HG02642 (cell line): ENCODE results near the gene TET3.

Experiments used
- ATAC-seq: cut with Tn5 transposase; IDR thresholded peaks from one replicate; pipeline ENCODE4 v1.9.1; 2021; ENCODE audit warnings: mild to moderate bottlenecking; ENCODE audit not compliant: unreplicated experiment, poor library complexity

Gene TET3

DNA sequence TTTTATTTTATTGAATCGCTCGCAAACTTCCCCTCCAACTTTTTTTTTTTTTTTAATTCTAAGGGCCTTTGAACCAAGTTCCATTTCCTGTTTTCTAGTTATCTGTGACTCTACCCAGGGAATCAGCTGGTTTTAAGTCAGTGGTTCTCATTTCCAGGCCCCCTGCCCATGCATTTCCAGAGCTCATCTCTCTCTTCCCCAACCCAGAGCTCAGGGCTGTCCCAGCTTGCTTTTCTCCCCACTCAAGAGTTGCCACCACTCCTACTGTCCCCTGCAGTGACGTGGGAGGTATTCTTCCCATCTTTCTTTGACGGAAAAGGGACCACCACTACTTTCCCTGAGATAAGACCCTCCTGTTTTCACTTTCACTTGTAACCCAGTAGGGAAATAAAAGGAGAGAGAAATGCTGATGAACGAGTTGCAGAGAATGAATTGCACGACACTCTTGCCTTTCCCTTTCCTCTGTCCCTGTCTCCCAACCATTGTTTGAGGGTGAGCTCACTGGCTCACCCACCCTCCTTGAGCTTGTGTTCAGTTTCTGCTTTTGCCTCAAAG, 42.1 kb downstream of the TET3 start:
- no peak for ATAC-seq

DNA sequence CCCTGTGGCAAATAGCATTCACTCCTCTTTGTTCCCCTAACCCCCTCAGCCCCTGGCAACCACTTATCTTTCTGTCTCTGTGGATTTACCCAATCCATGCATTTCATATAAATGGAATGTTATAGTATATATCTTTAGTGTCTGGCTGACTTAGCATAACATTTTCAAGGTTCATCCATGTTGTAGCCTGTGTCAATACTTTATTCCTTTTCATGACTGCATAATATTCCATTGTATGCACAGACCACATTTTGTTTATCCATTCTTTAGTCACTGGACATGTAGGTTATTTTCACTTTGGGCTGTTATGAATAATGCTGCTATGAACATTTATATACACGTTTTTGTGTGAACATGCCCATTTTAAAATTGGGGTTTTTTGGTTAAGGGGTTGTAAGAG, 42.8 kb downstream of the TET3 start:
- ATAC-seq = no peak

DNA sequence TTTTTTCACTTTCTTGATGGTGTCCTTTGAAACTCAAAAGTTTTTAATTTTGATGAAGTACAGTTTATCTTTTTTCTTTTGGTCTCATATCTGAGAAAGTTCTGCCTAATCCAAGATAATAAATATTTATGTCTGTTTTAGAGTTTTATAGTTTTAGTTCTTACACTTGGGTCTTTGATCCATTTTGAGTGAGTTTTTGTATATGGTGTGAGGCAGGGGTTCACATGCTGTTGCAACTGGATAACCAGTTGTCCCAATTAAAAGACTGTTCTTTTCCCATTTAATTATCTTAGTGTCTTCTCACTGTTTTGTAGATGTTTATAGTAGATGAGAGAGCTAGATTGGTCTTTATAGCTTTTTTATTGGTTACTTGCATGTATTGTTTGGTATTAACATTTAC, 43.6 kb downstream of the TET3 start:
- no peak for ATAC-seq

DNA sequence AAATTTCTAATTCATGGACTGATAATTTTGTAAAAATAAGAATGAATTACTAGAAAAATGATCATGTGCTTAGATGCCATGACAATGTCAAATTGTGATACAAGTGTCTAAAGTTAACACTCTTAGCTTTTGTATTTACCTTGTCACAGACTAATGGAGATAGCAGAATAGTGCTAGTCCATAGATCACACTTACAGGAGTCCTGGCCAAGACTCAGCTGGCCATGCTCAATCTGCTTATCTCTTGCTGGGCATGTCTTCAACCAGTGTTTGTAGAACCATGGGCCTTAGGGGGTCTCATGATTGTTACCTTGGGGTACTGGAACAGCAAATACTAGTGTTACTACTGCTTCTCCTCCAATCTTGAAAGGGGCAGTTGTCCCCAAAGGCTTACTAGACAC, 44.0 kb downstream of the TET3 start:
- no peak for ATAC-seq

DNA sequence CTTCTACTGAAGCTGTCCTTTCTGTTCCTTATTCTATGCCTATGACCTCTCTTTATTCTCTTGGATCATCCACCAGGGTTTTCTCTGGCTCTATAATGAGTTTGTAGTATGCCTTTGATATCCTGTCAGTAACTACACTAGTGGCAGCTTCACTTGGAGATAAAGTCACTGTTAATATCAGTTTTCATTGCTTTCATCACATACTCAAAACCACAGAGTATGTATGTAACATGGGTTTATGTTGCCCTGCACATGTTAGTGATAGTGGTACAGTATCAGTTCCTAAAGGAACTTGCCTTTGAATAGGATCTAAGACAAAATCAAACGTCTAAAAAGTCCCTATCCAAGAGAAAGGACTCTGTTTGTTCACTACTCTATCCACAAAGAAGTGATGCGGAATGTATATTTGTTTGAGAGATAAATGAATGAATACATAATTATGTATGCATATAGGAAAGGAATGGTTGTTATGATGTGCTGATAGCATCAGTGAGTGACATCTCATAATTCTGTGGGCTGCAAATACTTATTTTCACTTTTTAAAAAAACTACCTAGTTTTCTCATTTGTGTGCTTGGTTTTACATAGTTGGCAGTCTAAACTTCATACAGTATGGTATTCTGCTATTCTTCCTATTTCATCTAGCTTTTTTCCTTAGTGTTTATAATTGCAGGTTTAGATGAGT, 45.1 kb downstream of the TET3 start:
- ATAC-seq = no peak

DNA sequence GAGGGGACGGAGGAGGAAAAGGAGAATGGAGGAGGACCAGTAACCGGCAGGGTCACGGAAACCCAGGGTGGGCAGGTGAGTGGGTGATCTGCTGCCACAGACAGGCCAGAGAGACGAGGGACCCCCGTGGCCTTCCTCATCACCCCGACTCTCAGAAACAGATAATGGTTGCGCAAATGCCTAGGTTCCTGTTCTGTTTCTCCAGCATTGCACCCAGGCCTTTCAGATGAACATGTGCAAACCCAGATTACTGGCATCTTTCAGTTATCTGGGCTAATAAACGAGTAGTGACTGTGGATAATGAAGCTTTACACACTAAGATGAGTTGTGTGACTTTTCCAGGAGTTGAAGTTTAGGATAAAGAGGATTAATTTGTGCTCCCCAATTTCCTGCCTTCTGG, 46.5 kb downstream of the TET3 start:
- no peak for ATAC-seq

DNA sequence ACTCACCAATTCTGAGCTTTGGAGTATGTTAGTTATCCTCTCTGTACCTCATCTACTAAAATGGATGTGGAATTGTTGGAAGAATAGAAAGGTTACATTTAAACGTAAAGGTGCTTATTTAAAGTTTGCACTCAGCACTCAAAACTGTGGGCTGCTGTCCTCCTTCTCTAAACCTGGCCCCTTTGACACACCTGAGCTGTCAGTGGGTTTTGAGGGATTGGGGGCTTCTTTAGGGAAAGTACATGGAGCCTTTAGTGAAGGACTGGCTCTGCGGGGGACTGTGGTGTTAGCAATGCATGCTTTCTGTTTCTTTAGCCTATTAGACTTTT, 47.2 kb downstream of the TET3 start:
- ATAC-seq = no peak

DNA sequence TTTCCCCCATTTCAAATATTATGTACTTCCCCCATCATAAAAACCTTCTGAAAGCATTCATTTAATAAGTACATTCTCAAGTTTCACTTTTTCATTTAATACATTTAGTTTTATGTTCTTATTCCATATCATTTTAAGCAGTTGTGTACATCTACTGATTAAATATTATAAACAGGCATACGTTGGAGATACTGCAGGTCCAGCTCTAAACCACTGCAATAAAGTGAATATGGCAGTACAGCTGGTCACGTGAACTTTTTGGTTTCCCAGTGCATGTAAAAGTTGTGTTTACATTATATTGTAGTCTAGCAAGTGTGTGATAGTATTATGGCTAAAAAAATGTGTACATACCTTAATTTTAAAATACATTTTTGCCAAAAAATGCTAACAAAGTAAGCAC, 48.7 kb downstream of the TET3 start:
- no peak for ATAC-seq
